Common myeloid progenitor, CD34-positive (primary cell): ENCODE measurements around the gene PAWR.

Experiments used
- CTCF ChIA-PET: fragments of 350-600 bp; sonication (Branson Sonifier 250); formaldehyde crosslinking; loops from one replicate; lab custom pipeline; 2021; ENCODE audit warnings: antibody characterized with exemption; lab: Charles Lee
- POLR2A ChIA-PET: fragments of 350-600 bp; sonication (Branson Sonifier 250); formaldehyde crosslinking; loops from one replicate; lab custom pipeline; 2021; ENCODE audit warnings: antibody characterized with exemption; lab: Charles Lee
- DNase-seq, 3 donors: peaks; one replicate each; pipeline versions ENCODE4 v3.0.0 to v3.0.0-alpha.2; 2013
- H3K27ac ChIP-seq, 2 experiments: 1 replicate in 1 of 2; 2 replicates in 1 of 2; pipeline ENCODE4 v1.7.0; 2013; ENCODE audit warnings: inconsistent platforms in 2 of 2, low read length in 2 of 2, mild to moderate bottlenecking in 2 of 2, low read depth in 1 of 2, moderate library complexity in 1 of 2; ENCODE audit not compliant: severe bottlenecking in 2 of 2, insufficient read depth in 1 of 2, poor library complexity in 1 of 2
- H3K27me3 ChIP-seq, 5 experiments: replicated peaks in 2 of 5; 1 replicate in 3 of 5; 2 replicates in 2 of 5; pipeline versions ENCODE4 v1.6.1 to v1.7.0; 2013; ENCODE audit warnings: low read length in 4 of 5, mild to moderate bottlenecking in 2 of 5, moderate library complexity in 2 of 5, inconsistent platforms in 1 of 5; ENCODE audit not compliant: insufficient read depth in 5 of 5, control insufficient read depth in 4 of 5
- H3K36me3 ChIP-seq, 4 experiments: 1 replicate in 2 of 4; 2 replicates in 2 of 4; pipeline versions ENCODE4 v1.6.1 to v1.7.0; 2013; ENCODE audit warnings: low read length in 3 of 4, control low read depth in 1 of 4, mild to moderate bottlenecking in 1 of 4; ENCODE audit not compliant: control insufficient read depth in 4 of 4, insufficient read depth in 4 of 4
- H3K4me1 ChIP-seq, 4 experiments: 1 replicate in 3 of 4; 2 replicates in 1 of 4; pipeline versions ENCODE4 v1.6.1 to v1.7.1; 2013; ENCODE audit warnings: low read length in 3 of 4, mild to moderate bottlenecking in 3 of 4, control low read depth in 1 of 4, inconsistent platforms in 1 of 4, moderate library complexity in 1 of 4; ENCODE audit not compliant: control insufficient read depth in 4 of 4, insufficient read depth in 4 of 4; ENCODE audit errors: control extremely low read depth in 1 of 4
- H3K4me3 ChIP-seq, 7 experiments: 1 replicate in 4 of 7; 2 replicates in 3 of 7; pipeline versions ENCODE4 v1.5.1 to v1.7.0; 2013; ENCODE audit warnings: mild to moderate bottlenecking in 7 of 7, low read length in 6 of 7, moderate library complexity in 6 of 7, inconsistent platforms in 2 of 7, low read depth in 2 of 7, control low read depth in 1 of 7; ENCODE audit not compliant: insufficient read depth in 4 of 7, control insufficient read depth in 1 of 7; ENCODE audit errors: extremely low read depth in 1 of 7
- H3K9me3 ChIP-seq, 5 experiments: 1 replicate in 4 of 5; 2 replicates in 1 of 5; pipeline versions ENCODE4 v1.6.1 to v1.7.1; 2013; ENCODE audit warnings: low read length in 4 of 5, mild to moderate bottlenecking in 2 of 5, inconsistent platforms in 1 of 5, low read depth in 1 of 5, moderate library complexity in 1 of 5; ENCODE audit not compliant: control insufficient read depth in 4 of 5, insufficient read depth in 2 of 5; ENCODE audit errors: control extremely low read depth in 1 of 5
- WGBS: methylation state at CpG from one replicate; pipeline ENCODE4 v1.1.5; 2013; ENCODE audit not compliant: insufficient coverage; 5-methylcytosine and 5-hydroxymethylcytosine counted together

Gene PAWR

GRCh38 chr12:79553863-79554574, 136.7 kb downstream of the PAWR start:
- POLR2A ChIA-PET: no interaction called here
- WGBS: 99% methylated on average over 13 of the region's 24 CpGs
- CTCF ChIA-PET: interaction anchor here (0.6 to 1.6 kb wide), 5 partner anchors 141 to 1209 kb away, joined by 3 to 5 read pairs (median 4); no protein-coding TSS in a partner anchor

DNA sequence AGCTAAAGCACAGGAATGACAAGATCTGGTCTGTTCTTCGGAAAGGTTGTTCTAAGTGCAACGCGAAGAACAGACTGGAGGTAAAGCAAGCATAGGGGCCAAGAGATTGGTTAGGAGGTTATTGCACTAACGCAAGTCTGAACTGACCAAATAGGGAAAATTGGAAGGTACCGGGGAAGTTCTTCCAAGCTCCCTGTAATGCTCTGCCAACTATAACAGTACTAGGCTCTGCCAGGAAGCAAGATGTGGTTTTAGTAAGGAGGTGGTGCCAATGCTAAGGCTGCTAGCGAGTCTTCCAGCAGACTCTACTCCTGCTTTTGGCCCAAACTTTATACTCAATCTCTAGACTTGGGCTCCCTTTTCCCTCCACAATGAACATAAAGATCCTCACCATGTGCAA, 138.6 kb downstream of the PAWR start:
- no peaks in the 10 kb centered on the region for H3K4me1 ChIP-seq
- peaks cover 0 to 9% (median 4%) of the 10 kb centered on the region in 4 experiments for H3K36me3 ChIP-seq
- H3K27me3 ChIP-seq: no peaks in the 10 kb centered on the region
- 95% methylated on average over 4 of the region's 6 CpGs for WGBS
- POLR2A ChIA-PET: no interaction called here
- CTCF ChIA-PET: interaction anchor here (1.3 to 1.5 kb wide), 3 partner anchors 180 to 719 kb away, joined by 3 to 4 read pairs (median 4); no protein-coding TSS in a partner anchor
- H3K27ac ChIP-seq: no peak overlapping the region
- no peak for DNase-seq
- no peak overlapping the region for H3K4me3 ChIP-seq
- peaks cover 0 to 2% (median 0%) of the 10 kb centered on the region in 5 experiments for H3K9me3 ChIP-seq

More at GRCh38 chr12:79553863-79554574, 136.7 kb downstream of the PAWR start:
- Histone ChIP-seq H3K27me3 (no peaks in the 10 kb centered on the region), H3K36me3 (peaks cover 0 to 9% (median 4%) of the 10 kb centered on the region in 4 experiments), H3K4me1 (no peaks in the 10 kb centered on the region), H3K27ac (no peak overlapping the region), H3K4me3 (no peak overlapping the region), H3K9me3 (peaks cover 0 to 2% (median 0%) of the 10 kb centered on the region in 5 experiments)
- no peak for DNase-seq

- Histone ChIP-seq H3K4me3 (no peak overlapping the region), H3K4me1 (no peaks in the 10 kb centered on the region), H3K9me3 (peaks cover 0 to 2% (median 0%) of the 10 kb centered on the region in 5 experiments), H3K27me3 (no peaks in the 10 kb centered on the region), H3K27ac (no peak overlapping the region), H3K36me3 (peaks cover 0 to 9% (median 4%) of the 10 kb centered on the region in 4 experiments)
- POLR2A ChIA-PET: no interaction called here
- DNase-seq: no peak
- WGBS: 91% methylated on average over 4 of the region's 4 CpGs
- CTCF ChIA-PET: interaction anchor here (1.6 to 1.8 kb wide), 3 partner anchors 11 to 140 kb away, joined by 4 to 6 read pairs (median 4); no protein-coding TSS in a partner anchor
These were observed 141.1 kb downstream of the PAWR start for GRCh38 chr12:79549531-79550271.

DNA sequence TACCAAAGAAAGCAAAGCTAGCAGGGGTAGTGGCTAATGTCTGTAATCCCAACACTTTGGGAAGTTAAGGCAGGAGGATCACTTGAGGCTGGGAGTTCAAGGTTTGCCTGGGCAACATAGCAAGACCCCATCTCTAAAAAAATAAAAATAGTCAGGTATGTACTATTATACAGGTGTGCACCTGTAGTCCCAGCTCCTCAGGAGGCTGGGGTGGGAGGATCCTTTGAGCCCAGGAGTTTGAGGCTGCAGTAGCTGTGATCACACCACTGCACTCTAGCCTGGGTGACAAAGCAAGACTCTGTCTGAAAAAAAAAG, 142.2 kb downstream of the PAWR start:
- peaks cover 0 to 2% (median 0%) of the 10 kb centered on the region in 5 experiments for H3K9me3 ChIP-seq
- H3K4me3 ChIP-seq: no peak overlapping the region
- H3K4me1 ChIP-seq: no peaks in the 10 kb centered on the region
- no peaks in the 10 kb centered on the region for H3K27me3 ChIP-seq
- POLR2A ChIA-PET: no interaction called here
- no peak overlapping the region for H3K27ac ChIP-seq
- peaks cover 0 to 8% (median 4%) of the 10 kb centered on the region in 4 experiments for H3K36me3 ChIP-seq
- DNase-seq: no peak
- CTCF ChIA-PET: interaction anchor here (1.3 to 1.8 kb wide), 4 partner anchors 12 to 196 kb away, joined by 4 to 5 read pairs (median 4); no protein-coding TSS in a partner anchor

DNA sequence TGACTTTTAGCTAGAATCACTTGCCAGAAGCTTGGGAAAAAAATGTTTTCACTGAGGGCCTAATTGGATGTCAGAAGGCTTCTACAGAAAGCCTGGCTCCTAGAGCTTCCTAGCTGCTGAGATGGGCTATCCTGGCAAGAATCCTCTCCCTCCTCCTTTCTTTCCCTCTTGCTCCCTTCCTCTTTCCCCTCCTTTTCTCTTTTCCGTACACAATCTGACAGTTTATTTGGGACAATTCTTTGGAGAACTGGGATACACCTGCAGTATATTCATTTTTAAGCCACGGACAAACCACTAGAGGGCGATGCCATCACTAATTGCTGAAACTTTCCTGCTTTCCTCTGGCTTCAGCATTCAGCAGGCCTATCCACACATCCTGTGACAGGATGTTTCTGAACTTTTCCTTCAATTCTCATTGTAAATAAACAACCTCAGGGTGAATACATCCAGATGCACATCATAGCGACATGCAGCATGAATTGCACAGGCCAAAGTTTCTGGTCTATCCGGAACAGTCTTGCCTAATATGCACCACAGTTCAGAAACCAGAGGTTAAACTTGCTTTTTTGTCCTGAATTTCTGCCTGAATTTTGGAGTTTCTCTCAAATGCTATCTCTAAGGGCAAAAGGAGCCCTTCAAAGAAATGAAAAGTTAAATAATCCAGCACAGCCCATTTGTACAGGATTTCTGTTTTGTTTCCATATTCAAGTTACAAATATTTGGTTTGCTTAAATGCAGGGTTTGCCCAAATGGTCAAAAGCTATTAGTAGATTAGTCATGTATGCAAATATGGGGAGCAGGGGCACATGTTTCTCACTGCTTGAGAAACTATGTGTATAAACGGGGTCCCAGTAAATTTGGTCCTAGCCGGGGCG, 142.8 kb downstream of the PAWR start:
- peaks cover 0 to 4% (median 3%) of the 10 kb centered on the region in 4 experiments for H3K36me3 ChIP-seq
- 63% methylated on average over 7 of the region's 8 CpGs for WGBS
- H3K9me3 ChIP-seq: peaks cover 0 to 2% (median 0%) of the 10 kb centered on the region in 5 experiments
- POLR2A ChIA-PET: no interaction called here
- H3K27me3 ChIP-seq: no peaks in the 10 kb centered on the region
- H3K4me1 ChIP-seq: no peaks in the 10 kb centered on the region
- DNase-seq: peak; percentile 19 to 31 (median 29)
- CTCF ChIA-PET: interaction anchor here (0.9 to 1.8 kb wide), 6 partner anchors 13 to 215 kb away, joined by 3 to 5 read pairs (median 4); no protein-coding TSS in a partner anchor
- no peak overlapping the region for H3K27ac ChIP-seq
- H3K4me3 ChIP-seq: no peak overlapping the region

- no peak for DNase-seq
- Histone ChIP-seq H3K4me1 (no peaks in the 10 kb centered on the region), H3K27ac (no peak overlapping the region), H3K36me3 (no peaks in the 10 kb centered on the region), H3K9me3 (peaks cover 0 to 2% (median 0%) of the 10 kb centered on the region in 5 experiments), H3K27me3 (no peaks in the 10 kb centered on the region), H3K4me3 (no peak overlapping the region)
- ChIA-PET POLR2A (no interaction called here), CTCF (interaction anchor here (0.9 to 1.6 kb wide), 3 partner anchors 191 to 216 kb away, joined by 3 to 5 read pairs (median 5); no protein-coding TSS in a partner anchor)
- WGBS: 50% methylated on average over 2 of the region's 5 CpGs
These were observed 143.6 kb downstream of the PAWR start for GRCh38 chr12:79547044-79547734.
